HG03469 (cell line): ENCODE data around the gene FOXR1.
"Not testable (repeated sequence)": the region's sequence is repeated elsewhere in the genome, so short reads cannot be mapped to it uniquely, and the experiment has no call there.

ENCODE experiments used
- ATAC-seq: cut with Tn5 transposase; IDR thresholded peaks from one replicate; pipeline ENCODE4 v1.9.1; 2021; ENCODE audit warnings: mild to moderate bottlenecking, moderate library complexity, moderate number of reproducible peaks; ENCODE audit not compliant: unreplicated experiment

The FOXR1 gene

GRCh38 chr11:118996926-118997626 lies 25.5 kb downstream of the FOXR1 start:
- peak; percentile 2 for ATAC-seq

GRCh38 chr11:118997627-118998387 lies 26.2 kb downstream of the FOXR1 start, which contains the start of gene CENATAC:
Gene CENATAC, plus strand, starts transcription at chr11:118998138. Its CDS starts 60 bp downstream, at chr11:118998198.
- peak; percentile 85 for ATAC-seq

- no peak for ATAC-seq
Observed at GRCh38 chr11:118998388-118998717, 26.8 kb downstream of the FOXR1 start.

- no peak for ATAC-seq
Observed at GRCh38 chr11:118998822-118999221, 27.3 kb downstream of the FOXR1 start.

- no peak for ATAC-seq
Observed at GRCh38 chr11:119000906-119001305, 29.3 kb downstream of the FOXR1 start.

GRCh38 chr11:119006656-119007055 lies 35.1 kb downstream of the FOXR1 start:
- no peak for ATAC-seq

GRCh38 chr11:119011476-119012053 lies 40.0 kb downstream of the FOXR1 start:
- ATAC-seq: no peak

- no peak for ATAC-seq
Observed at GRCh38 chr11:119012629-119013170, 41.1 kb downstream of the FOXR1 start.

- ATAC-seq: no peak
Observed at GRCh38 chr11:119014209-119014924, 42.8 kb downstream of the FOXR1 start.

- ATAC-seq: no peak
Observed at GRCh38 chr11:119015054-119015611, 43.6 kb downstream of the FOXR1 start.

GRCh38 chr11:119016216-119017009 lies 44.9 kb downstream of the FOXR1 start:
- ATAC-seq: no peak

GRCh38 chr11:119017377-119017776 lies 45.8 kb downstream of the FOXR1 start:
- not testable (repeated sequence) for ATAC-seq

- ATAC-seq: peak; percentile 72
Observed at GRCh38 chr11:119018074-119018938, 46.7 kb downstream of the FOXR1 start, which contains the start of the genes RPS25 and TRAPPC4. Gene RPS25, minus strand, starts transcription at chr11:119018343. Its CDS starts 59 bp downstream, at chr11:119018284. Gene TRAPPC4, plus strand, starts transcription at chr11:119018766. Its CDS starts 30 bp downstream, at chr11:119018796.

- no peak for ATAC-seq
Observed at GRCh38 chr11:119019996-119020395, 48.4 kb downstream of the FOXR1 start.

- ATAC-seq: no peak
Observed at GRCh38 chr11:119021631-119022030, 50.1 kb downstream of the FOXR1 start.

- ATAC-seq: no peak
Observed at GRCh38 chr11:119023741-119024140, 52.2 kb downstream of the FOXR1 start.

- ATAC-seq: no peak
Observed at GRCh38 chr11:119024430-119025098, 53.0 kb downstream of the FOXR1 start.

GRCh38 chr11:119025099-119025473 lies 53.5 kb downstream of the FOXR1 start:
- ATAC-seq: no peak
